HepG2 (cell line): ENCODE data around the gene CPLANE1. TPM values are rescaled to one million over a fixed set of nuclear protein-coding genes. Genes with fewer than 3 reads are reported as not detected.

Experiments used
- CBFB ChIP-seq: sonication (generic); formaldehyde crosslinking; IDR thresholded peaks from 2 replicates; pipeline ENCODE4 v1.4.0; 2020; ENCODE audit warnings: missing genetic modification reagents
- KDM2A ChIP-seq: sonication (generic); formaldehyde crosslinking; IDR thresholded peaks from 2 replicates; pipeline ENCODE4 v1.4.0; 2020; ENCODE audit warnings: low read depth, missing genetic modification reagents, borderline replicate concordance
- KDM4B ChIP-seq: sonication (generic); formaldehyde crosslinking; IDR thresholded peaks from 2 replicates; pipeline ENCODE4 v1.4.0; 2020; ENCODE audit warnings: missing genetic modification reagents
- POLR2A ChIP-seq, 2 experiments: IDR thresholded peaks; 2 replicates each; pipeline ENCODE4 v1.6.1; 2011; ENCODE audit warnings: low read depth in 2 of 2, low read length in 2 of 2, mild to moderate bottlenecking in 1 of 2, moderate library complexity in 1 of 2; ENCODE audit not compliant: insufficient read depth in 1 of 2
- SNAPC2 ChIP-seq: sonication (generic); formaldehyde crosslinking; IDR thresholded peaks from 2 replicates; pipeline ENCODE4 v1.8.1; 2022; ENCODE audit warnings: mild to moderate bottlenecking, missing genetic modification reagents
- SP5 ChIP-seq: IDR thresholded peaks from 2 replicates; pipeline ENCODE4 v1.6.1; 2016; ENCODE audit warnings: low read depth, borderline replicate concordance
- SRF ChIP-seq: IDR thresholded peaks from 2 replicates; pipeline ENCODE4 v1.6.1; 2011; ENCODE audit warnings: mild to moderate bottlenecking, low read depth, low read length, moderate library complexity
- ZNF138 ChIP-seq: sonication (generic); formaldehyde crosslinking; IDR thresholded peaks from 2 replicates; pipeline ENCODE4 v1.5.0; 2020; ENCODE audit warnings: mild to moderate bottlenecking, low read depth, missing genetic modification reagents
- ZNF337 ChIP-seq: sonication (generic); formaldehyde crosslinking; IDR thresholded peaks from 2 replicates; pipeline ENCODE4 v1.5.1; 2020; ENCODE audit warnings: missing genetic modification reagents, low read depth, mild to moderate bottlenecking, borderline replicate concordance
- ZNF841 ChIP-seq: sonication (generic); formaldehyde crosslinking; IDR thresholded peaks from 2 replicates; pipeline ENCODE4 v1.8.1; 2023; ENCODE audit warnings: missing genetic modification reagents, borderline replicate concordance
- polyA plus RNA-seq, 8 experiments: library from polyadenylated mRNA; depleted of rRNA in 3 of 8; stranded (reverse) in 7 of 8; unstranded in 1 of 8; fragments of >200 nt; fragmentation: Illumina TruSeq in 4 of 8; extraction: Trizol in 4 of 8; gene quantifications; 2 replicates each; pipeline versions ENCODE4 v1.2.1 to v1.2.3, GENCODE V29; 2011 to 2016; ENCODE audit warnings: low read depth in 4 of 8, missing spikeins in 1 of 8, mixed read lengths in 1 of 8; ENCODE audit not compliant: insufficient read depth in 1 of 8
- total RNA-seq, 5 experiments: library from RNA; depleted of rRNA; stranded (reverse); fragments of >200 nt; fragmentation: Illumina TruSeq; extraction: Trizol; gene quantifications; 2 replicates each; pipeline ENCODE4 v1.2.3, GENCODE V29; 2016; ENCODE audit warnings: low read depth in 1 of 5
- TF ChIP-seq, protein P1 (sequence below): sonication (generic); formaldehyde crosslinking; IDR thresholded peaks from 2 replicates; pipeline ENCODE4 v1.8.0; 2022; ENCODE audit warnings: missing genetic modification reagents, mild to moderate bottlenecking, moderate library complexity, borderline replicate concordance
- TF ChIP-seq, protein P2 (sequence below): sonication (generic); formaldehyde crosslinking; IDR thresholded peaks from 2 replicates; pipeline ENCODE4 v1.9.0; 2022; ENCODE audit warnings: low read depth, missing genetic modification reagents
- TF ChIP-seq, protein P3 (sequence below): sonication (generic); formaldehyde crosslinking; IDR thresholded peaks from 2 replicates; pipeline ENCODE4 v1.4.0; 2020; ENCODE audit warnings: missing genetic modification reagents, mild to moderate bottlenecking, borderline replicate concordance
- TF ChIP-seq, protein P4 (sequence below): sonication (generic); formaldehyde crosslinking; IDR thresholded peaks from 2 replicates; pipeline ENCODE4 v1.5.1; 2020; ENCODE audit warnings: missing genetic modification reagents, mild to moderate bottlenecking, borderline replicate concordance
- TF ChIP-seq, protein P5 (sequence below): sonication (generic); formaldehyde crosslinking; IDR thresholded peaks from 2 replicates; pipeline ENCODE4 v1.5.1; 2020; ENCODE audit warnings: missing genetic modification reagents, mild to moderate bottlenecking, borderline replicate concordance
- TF ChIP-seq, protein P6 (sequence below): sonication (generic); formaldehyde crosslinking; IDR thresholded peaks from 2 replicates; pipeline ENCODE4 v1.4.0; 2020; ENCODE audit warnings: missing genetic modification reagents, borderline replicate concordance

The CPLANE1 gene
- total and polyA plus RNA-seq, 2 of the 13 experiments (the other 11 are each of a cell fraction or from before 2014, with no cell fraction given): 6.3 to 9.9 TPM

DNA sequence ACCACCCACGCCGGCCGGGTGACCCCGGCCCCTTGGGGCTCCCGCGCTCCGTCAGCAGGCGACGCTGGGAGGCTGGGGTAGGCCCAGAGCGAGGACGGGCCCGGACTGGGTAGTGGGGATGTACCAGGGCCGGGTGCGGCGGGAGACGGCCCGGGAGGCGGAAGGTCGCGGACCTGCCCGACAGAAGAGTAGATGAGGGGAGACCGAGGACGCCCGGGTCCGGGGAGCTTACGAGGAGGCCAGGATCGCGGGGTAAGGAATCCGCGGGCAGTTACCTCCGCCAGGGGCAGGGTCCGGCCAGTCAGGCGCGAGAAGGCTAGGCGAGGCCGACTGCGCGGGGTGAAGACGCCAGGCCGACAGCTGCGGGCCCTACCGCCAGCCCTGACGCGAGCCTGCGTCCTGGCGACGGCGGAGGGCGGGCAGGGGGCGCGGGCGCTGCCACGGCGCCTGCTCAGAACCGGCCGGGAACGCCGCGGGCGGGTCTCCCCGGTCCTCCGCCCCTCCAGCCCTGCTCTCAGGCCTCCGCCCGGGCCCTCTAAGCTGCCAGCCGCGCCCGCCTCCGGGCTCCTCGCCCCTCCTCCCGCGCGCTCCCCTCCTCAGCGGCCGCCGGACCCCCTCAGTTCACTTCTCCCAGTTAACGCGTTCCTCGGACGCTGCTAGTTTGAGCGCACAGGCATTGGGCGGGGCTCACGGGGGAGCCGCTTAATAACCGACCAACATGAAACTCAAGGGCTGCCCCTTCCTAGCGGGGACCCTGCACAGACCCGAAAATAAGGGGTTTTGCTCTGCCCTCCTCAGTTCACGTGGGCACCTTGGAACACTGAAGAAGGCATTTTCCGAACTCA is at the start of gene CPLANE1 (continued):
- TF ChIP-seq, protein P1, sequence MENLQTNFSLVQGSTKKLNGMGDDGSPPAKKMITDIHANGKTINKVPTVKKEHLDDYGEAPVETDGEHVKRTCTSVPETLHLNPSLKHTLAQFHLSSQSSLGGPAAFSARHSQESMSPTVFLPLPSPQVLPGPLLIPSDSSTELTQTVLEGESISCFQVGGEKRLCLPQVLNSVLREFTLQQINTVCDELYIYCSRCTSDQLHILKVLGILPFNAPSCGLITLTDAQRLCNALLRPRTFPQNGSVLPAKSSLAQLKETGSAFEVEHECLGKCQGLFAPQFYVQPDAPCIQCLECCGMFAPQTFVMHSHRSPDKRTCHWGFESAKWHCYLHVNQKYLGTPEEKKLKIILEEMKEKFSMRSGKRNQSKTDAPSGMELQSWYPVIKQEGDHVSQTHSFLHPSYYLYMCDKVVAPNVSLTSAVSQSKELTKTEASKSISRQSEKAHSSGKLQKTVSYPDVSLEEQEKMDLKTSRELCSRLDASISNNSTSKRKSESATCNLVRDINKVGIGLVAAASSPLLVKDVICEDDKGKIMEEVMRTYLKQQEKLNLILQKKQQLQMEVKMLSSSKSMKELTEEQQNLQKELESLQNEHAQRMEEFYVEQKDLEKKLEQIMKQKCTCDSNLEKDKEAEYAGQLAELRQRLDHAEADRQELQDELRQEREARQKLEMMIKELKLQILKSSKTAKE: no peak
- TF ChIP-seq, protein P2, sequence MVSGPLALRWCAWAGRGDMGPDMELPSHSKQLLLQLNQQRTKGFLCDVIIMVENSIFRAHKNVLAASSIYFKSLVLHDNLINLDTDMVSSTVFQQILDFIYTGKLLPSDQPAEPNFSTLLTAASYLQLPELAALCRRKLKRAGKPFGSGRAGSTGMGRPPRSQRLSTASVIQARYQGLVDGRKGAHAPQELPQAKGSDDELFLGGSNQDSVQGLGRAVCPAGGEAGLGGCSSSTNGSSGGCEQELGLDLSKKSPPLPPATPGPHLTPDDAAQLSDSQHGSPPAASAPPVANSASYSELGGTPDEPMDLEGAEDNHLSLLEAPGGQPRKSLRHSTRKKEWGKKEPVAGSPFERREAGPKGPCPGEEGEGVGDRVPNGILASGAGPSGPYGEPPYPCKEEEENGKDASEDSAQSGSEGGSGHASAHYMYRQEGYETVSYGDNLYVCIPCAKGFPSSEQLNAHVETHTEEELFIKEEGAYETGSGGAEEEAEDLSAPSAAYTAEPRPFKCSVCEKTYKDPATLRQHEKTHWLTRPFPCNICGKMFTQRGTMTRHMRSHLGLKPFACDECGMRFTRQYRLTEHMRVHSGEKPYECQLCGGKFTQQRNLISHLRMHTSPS (CRISPR knock-in tag): peak; percentile 69
- TF ChIP-seq ZNF138 (CRISPR knock-in tag) (no peak), SNAPC2 (CRISPR knock-in tag) (no peak), POLR2A (IDR thresholded peaks at IDR 0.05; ENCODE audit: insufficient read depth in 1 of 2, low read depth in 2 of 2, low read length in 2 of 2) (peak; percentile 83 to 85), ZNF337 (no peak), KDM4B (no peak), ZNF841 (CRISPR knock-in tag) (no peak), CBFB (CRISPR knock-in tag) (no peak; the same call in 1 of the 2 replicates), SP5 (CRISPR knock-in tag) (no peak), SRF (no peak), KDM2A (CRISPR knock-in tag) (peak; percentile 44; the same call in 1 of the 2 replicates)
- TF ChIP-seq, protein P3, sequence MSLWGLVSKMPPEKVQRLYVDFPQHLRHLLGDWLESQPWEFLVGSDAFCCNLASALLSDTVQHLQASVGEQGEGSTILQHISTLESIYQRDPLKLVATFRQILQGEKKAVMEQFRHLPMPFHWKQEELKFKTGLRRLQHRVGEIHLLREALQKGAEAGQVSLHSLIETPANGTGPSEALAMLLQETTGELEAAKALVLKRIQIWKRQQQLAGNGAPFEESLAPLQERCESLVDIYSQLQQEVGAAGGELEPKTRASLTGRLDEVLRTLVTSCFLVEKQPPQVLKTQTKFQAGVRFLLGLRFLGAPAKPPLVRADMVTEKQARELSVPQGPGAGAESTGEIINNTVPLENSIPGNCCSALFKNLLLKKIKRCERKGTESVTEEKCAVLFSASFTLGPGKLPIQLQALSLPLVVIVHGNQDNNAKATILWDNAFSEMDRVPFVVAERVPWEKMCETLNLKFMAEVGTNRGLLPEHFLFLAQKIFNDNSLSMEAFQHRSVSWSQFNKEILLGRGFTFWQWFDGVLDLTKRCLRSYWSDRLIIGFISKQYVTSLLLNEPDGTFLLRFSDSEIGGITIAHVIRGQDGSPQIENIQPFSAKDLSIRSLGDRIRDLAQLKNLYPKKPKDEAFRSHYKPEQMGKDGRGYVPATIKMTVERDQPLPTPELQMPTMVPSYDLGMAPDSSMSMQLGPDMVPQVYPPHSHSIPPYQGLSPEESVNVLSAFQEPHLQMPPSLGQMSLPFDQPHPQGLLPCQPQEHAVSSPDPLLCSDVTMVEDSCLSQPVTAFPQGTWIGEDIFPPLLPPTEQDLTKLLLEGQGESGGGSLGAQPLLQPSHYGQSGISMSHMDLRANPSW (CRISPR knock-in tag): no peak
- TF ChIP-seq, protein P4, sequence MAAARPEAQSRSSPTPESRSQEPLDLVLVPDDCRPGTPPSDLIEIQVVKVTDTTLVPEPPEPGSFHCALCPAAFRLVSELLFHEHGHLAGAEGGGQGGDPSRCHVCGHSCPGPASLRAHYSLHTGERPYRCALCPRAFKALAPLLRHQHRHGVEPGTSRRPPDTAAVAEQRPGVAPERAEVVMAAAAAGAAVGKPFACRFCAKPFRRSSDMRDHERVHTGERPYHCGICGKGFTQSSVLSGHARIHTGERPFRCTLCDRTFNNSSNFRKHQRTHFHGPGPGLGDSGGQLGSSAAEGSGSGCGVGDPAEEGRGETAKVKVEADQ: no peak; the same call in 1 of the 2 replicates
- TF ChIP-seq, protein P5, sequence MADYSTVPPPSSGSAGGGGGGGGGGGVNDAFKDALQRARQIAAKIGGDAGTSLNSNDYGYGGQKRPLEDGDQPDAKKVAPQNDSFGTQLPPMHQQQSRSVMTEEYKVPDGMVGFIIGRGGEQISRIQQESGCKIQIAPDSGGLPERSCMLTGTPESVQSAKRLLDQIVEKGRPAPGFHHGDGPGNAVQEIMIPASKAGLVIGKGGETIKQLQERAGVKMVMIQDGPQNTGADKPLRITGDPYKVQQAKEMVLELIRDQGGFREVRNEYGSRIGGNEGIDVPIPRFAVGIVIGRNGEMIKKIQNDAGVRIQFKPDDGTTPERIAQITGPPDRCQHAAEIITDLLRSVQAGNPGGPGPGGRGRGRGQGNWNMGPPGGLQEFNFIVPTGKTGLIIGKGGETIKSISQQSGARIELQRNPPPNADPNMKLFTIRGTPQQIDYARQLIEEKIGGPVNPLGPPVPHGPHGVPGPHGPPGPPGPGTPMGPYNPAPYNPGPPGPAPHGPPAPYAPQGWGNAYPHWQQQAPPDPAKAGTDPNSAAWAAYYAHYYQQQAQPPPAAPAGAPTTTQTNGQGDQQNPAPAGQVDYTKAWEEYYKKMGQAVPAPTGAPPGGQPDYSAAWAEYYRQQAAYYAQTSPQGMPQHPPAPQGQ: no peak
- TF ChIP-seq, protein P6, sequence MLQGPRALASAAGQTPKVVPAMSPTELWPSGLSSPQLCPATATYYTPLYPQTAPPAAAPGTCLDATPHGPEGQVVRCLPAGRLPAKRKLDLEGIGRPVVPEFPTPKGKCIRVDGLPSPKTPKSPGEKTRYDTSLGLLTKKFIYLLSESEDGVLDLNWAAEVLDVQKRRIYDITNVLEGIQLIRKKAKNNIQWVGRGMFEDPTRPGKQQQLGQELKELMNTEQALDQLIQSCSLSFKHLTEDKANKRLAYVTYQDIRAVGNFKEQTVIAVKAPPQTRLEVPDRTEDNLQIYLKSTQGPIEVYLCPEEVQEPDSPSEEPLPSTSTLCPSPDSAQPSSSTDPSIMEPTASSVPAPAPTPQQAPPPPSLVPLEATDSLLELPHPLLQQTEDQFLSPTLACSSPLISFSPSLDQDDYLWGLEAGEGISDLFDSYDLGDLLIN (CRISPR knock-in tag): 0 out of 2 replicates have a peak, but pooled peaks have one; percentile 26
